GM23338 (cell line): ENCODE results near the gene NEB.

ENCODE experiments used
- CREB1 ChIP-seq: fragments of 250-450 bp; sonication (Bioruptor Pico); IDR thresholded peaks from 2 replicates; pipeline ENCODE4 v1.5.0; 2020; ENCODE audit warnings: low read depth, mild to moderate bottlenecking, moderate library complexity
- CTCF ChIP-seq, 2 experiments: fragments of 200-600 bp in 1 of 2; sonication (generic) in 1 of 2; conservative IDR thresholded peaks; 2 replicates each; pipeline versions ENCODE4 v1.5.1 to v1.6.1; 2016 to 2017; ENCODE audit warnings: antibody characterized with exemption in 2 of 2, low read depth in 2 of 2, mild to moderate bottlenecking in 2 of 2, moderate library complexity in 1 of 2
- ETS1 ChIP-seq: IDR thresholded peaks from 2 replicates; pipeline ENCODE4 v1.6.1; 2016; ENCODE audit warnings: antibody characterized with exemption
- EZH2 ChIP-seq: fragments of 200-600 bp; sonication (generic); IDR thresholded peaks from one replicate; pipeline ENCODE4 v1.8.0; 2017; ENCODE audit warnings: antibody characterized with exemption, mild to moderate bottlenecking, low read depth; ENCODE audit not compliant: unreplicated experiment
- EZH2phosphoT487 ChIP-seq: fragments of 200-600 bp; sonication (generic); IDR thresholded peaks from one replicate; pipeline ENCODE4 v1.8.1; 2018; ENCODE audit warnings: antibody characterized with exemption; ENCODE audit not compliant: unreplicated experiment
- JUNB ChIP-seq: IDR thresholded peaks from one replicate; pipeline ENCODE4 v1.6.1; 2016; ENCODE audit warnings: antibody characterized with exemption; ENCODE audit not compliant: unreplicated experiment
- NANOG ChIP-seq: IDR thresholded peaks from 2 replicates; pipeline ENCODE4 v1.6.1; 2016; ENCODE audit warnings: antibody characterized with exemption, borderline replicate concordance
- POLR2AphosphoS5 ChIP-seq: IDR thresholded peaks from 2 replicates; pipeline ENCODE4 v1.6.1; 2016; ENCODE audit warnings: antibody characterized with exemption, low read depth
- REST ChIP-seq: IDR thresholded peaks from one replicate; pipeline ENCODE4 v1.6.1; 2018; ENCODE audit warnings: antibody characterized with exemption; ENCODE audit not compliant: unreplicated experiment
- STAT1 ChIP-seq: IDR thresholded peaks from one replicate; pipeline ENCODE4 v1.6.1; 2016; ENCODE audit warnings: antibody characterized with exemption; ENCODE audit not compliant: unreplicated experiment
- ZNF114 ChIP-seq: fragments of 250-450 bp; sonication (Bioruptor Pico); IDR thresholded peaks from 2 replicates; pipeline ENCODE4 v1.5.0; 2020; ENCODE audit warnings: mild to moderate bottlenecking, moderate library complexity
- ZNF331 ChIP-seq: fragments of 250-450 bp; sonication (Bioruptor Pico); IDR thresholded peaks from 2 replicates; pipeline ENCODE4 v1.5.0; 2020; ENCODE audit warnings: low read depth, mild to moderate bottlenecking, moderate library complexity
- ZNF462 ChIP-seq: fragments of 250-450 bp; sonication (Bioruptor Pico); IDR thresholded peaks from 2 replicates; pipeline ENCODE4 v1.5.0; 2020; ENCODE audit warnings: mild to moderate bottlenecking, moderate library complexity

- peak; percentile 23 to 45 for TF ChIP-seq CTCF (conservative IDR thresholded peaks at IDR 0.05; ENCODE audit: low read depth in 2 of 2)
- no peak for TF ChIP-seq EZH2
- TF ChIP-seq REST = no peak
- TF ChIP-seq ETS1 = no peak
- TF ChIP-seq ZNF331 (CRISPR knock-in tag) = no peak
- no peak for TF ChIP-seq NANOG
- no peak for TF ChIP-seq CREB1 (CRISPR knock-in tag)
- TF ChIP-seq POLR2AphosphoS5 = no peak
- TF ChIP-seq ZNF114 (CRISPR knock-in tag) = no peak
- TF ChIP-seq EZH2phosphoT487 = no peak
- TF ChIP-seq JUNB = no peak
- TF ChIP-seq STAT1 = no peak
- peak; percentile 75; the same call in 1 of the 2 replicates for TF ChIP-seq ZNF462 (CRISPR knock-in tag)
Measured at GRCh38 chr2:151728804-151729414, 5.4 kb downstream of the NEB start.
